Measurements from ENCODE around the gene SMIM5.

The SMIM5 gene

GRCh38 chr17:75604034-75604695 lies 29.1 kb upstream of the SMIM5 start:
- DNase-seq = no peak

DNA sequence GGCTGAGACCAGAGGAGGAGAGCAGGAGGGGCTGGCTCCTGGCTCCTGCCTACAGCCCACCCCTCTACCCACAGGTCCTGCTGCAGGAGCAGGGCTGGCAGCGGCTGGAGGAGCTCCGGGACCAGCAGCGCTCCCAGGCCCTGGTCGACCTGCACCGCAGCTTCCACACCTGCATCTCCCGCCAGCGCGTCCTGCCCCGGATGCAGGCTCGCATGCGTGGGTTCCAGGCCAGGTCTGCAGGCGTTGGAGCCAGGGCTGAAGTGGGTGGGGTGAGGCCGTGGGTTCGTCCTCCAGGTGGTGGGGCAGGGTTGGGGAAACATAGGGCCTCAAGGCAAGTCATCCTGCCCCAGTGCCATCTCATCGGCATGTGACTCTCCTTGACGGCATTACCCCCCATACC lies 27.4 kb upstream of the SMIM5 start:
- DNase-seq = no peak

- no peak for DNase-seq
Observed at GRCh38 chr17:75607086-75607485, 26.1 kb upstream of the SMIM5 start.

- no peak for DNase-seq
Observed at GRCh38 chr17:75610103-75610984, 22.9 kb upstream of the SMIM5 start.

DNA sequence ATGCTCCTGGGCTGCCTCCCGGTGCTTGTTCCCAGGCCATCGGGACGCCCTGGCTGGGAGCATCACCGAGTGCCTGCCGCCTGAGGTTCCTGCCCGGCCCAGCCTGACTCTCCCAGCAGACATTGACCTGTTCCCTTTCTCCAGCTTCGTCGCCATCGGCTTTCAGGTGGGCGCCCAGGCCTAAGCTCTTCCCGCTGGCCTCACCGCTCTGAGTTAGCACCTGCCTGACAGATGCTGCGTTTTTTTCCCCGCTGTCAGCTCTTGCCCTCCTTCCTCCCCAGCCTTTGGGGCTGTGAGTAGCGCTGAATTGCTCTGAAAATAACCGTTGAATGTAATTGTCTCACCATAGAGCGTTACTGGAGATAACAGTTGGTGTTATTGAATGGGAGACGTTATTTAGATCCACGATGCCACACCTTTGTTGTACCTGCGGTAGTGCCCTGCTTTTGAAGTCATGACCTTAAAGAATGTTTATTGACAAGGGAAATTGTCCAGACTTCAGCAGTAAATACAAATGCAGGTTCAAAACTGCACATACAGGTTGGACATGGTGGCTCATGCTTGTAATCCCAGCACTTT lies 21.3 kb upstream of the SMIM5 start:
- no peak for DNase-seq

DNA sequence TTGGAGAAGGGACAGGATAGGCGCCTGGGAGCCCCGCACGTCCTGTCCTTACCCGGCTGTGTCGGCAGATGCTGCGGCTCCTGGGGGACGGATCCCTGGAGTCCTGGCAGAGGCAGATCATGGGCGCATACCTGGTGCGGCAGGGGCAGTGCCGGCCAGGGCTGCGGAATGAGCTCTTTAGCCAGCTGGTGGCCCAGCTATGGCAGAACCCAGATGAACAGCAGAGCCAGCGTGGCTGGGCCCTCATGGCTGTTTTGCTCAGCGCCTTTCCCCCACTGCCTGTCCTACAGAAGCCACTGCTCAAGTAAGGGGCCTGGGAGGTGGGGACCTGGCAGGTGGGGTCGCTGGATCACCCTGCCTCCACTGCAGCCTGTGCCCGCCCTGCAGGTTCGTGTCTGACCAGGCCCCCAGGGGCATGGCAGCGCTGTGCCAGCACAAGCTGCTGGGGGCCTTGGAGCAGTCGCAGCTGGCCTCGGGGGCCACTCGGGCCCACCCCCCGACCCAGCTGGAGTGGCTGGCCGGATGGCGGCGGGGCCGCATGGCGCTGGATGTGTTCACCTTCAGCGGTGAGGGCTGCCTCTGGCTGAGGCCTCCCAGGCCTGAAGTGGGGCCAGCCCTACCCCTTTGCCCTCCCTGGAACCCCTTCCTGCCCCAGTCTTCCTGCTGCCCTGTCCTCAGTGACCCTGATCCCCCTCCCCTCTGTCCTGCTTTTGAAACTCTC lies 20.2 kb upstream of the SMIM5 start:
- DNase-seq = no peak

GRCh38 chr17:75614006-75614405 lies 19.2 kb upstream of the SMIM5 start:
- no peak for DNase-seq

- no peak for DNase-seq
Observed at GRCh38 chr17:75614556-75615270, 18.5 kb upstream of the SMIM5 start.

DNA sequence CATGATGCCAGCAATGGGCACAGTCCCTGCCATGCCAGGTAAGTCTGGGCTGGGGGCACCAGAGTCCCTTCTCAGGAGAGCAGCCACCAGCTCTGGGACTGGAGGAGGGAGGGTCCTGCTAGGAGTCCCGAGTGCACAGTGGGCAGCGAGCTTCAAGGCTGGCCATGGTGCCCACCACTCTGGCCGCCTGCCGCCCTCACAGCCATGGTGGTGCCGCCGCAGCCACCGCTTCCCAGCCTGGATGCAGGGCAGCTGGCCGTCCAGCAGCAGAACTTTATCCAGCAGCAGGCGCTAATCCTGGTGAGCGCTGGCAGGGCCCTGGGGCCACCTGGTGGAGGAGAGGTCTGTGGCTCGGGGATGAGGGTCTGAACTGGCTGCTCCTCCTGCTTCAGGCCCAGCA lies 17.9 kb upstream of the SMIM5 start:
- DNase-seq = no peak

DNA sequence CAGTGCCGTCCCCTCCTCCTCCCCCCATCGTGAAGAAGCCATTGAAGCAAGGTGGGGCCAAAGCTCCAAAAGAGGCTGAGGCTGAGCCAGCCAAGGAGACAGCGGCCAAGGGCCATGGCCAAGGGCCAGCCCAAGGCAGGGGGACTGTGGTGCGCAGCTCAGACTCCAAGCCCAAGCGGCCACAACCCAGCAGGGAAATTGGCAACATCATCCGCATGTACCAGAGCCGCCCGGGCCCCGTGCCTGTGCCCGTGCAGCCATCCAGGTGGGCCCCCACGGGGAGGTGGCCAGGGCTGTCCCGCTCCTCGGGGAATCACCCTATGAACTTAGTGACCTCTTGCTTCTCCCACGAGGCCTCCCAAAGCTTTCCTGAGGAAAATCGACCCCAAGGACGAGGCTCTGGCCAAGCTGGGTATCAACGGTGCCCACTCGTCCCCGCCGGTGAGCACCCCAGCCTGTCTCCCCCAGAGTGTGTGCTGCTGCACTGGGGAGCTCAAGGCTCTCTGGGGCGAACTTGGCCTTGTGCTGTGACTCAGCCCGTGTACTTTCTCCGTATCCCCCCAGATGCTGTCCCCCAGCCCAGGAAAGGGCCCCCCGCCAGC lies 16.6 kb upstream of the SMIM5 start:
- DNase-seq = no peak

DNA sequence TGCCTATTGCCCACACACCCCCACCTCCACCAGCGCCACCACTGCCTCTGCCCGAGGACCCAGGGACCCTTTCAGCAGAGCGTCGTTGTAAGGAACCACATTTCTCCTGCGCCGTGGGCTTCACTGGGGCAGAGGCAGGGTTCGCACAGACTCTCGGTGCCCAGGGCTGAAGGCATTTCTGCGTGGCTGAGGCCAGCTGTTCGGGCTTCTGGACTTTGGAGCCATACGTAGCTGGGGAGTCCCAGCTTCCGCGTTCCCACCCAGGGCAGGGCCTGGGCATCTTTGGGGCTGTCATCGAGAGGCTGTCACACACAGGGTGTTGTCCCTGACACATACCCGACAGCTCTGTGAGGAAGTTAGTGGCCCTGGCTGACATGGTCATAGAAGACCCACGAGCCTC lies 16.0 kb upstream of the SMIM5 start:
- DNase-seq = no peak

GRCh38 chr17:75617675-75618074 lies 15.6 kb upstream of the SMIM5 start:
- DNase-seq = no peak

- peak; percentile 66 for DNase-seq
Observed at GRCh38 chr17:75619506-75620431, 13.5 kb upstream of the SMIM5 start.

DNA sequence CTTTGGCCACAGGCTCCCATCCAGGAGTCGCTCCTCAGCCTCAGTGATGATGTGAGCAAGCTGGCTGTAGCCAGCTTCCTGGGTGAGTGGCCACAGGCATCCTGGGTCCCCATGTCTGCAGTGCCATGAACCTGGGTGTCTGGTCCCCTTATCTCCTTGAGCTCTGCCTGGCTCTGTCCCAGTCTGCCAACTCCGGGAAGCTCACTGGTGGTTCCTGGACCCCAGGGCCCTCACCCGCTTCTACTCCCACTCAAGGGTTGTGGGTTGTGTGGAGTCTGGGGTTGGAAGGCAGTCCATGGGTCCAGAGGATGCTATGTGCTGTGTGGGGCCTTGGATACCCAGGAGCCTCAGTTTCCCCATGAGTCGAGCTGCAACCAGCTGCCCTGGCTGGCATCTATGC lies 11.7 kb upstream of the SMIM5 start:
- no peak for DNase-seq

- no peak for DNase-seq
Observed at GRCh38 chr17:75622076-75622475, 11.2 kb upstream of the SMIM5 start.

DNA sequence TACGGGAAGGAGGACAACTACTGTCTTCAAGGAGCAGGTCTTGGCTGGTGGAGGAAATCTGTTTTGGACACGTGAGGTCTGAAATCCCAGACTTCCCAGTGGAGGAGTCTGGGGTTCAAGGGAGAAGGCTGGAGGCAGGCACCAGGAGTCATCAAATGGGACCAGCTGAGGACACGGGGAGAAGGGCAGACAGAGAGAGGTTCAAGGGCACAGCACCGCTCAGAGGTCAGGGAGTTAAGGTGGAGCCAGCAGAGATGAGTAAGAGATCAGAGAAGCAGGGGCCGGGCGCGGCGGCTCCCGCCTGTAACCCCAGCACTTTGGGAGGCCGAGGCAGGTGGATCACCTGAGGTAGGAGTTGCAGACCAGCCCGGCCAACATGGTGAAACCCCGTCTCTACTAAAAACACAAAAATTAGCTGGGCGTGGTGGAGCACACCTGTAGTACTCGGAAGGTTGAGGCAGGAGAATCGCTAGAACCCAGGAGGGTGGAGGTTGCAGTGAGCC lies 10.4 kb upstream of the SMIM5 start:
- DNase-seq = no peak

GRCh38 chr17:75623386-75623785 lies 9.8 kb upstream of the SMIM5 start:
- DNase-seq = no peak

- DNase-seq = no peak
Observed at GRCh38 chr17:75624021-75624420, 9.2 kb upstream of the SMIM5 start.

GRCh38 chr17:75624714-75625345 lies 8.4 kb upstream of the SMIM5 start:
- no peak for DNase-seq

GRCh38 chr17:75625813-75626486 lies 7.3 kb upstream of the SMIM5 start:
- no peak for DNase-seq

Measured in SHP77 treated with DMSO at 0.1 percent for 48 hours (cell line).